Adrenal gland (tissue), 12 donors: ENCODE measurements around the gene GCAT. TPM values are rescaled to one million over a fixed set of nuclear protein-coding genes. Genes with fewer than 3 reads are reported as not detected.

ENCODE experiments used
- DNase-seq, 7 donors: peaks; one replicate each; pipeline ENCODE4 v3.0.0-alpha.2; 2019 to 2020
- H3K27ac ChIP-seq, 5 donors: fragments of 200-600 bp; sonication (generic) in 4 of 5; 1 replicate in 3 of 5; 2 replicates in 2 of 5; pipeline versions ENCODE4 v1.5.1 to v1.8.0; 2016 to 2020; ENCODE audit warnings: mild to moderate bottlenecking in 1 of 5
- H3K27me3 ChIP-seq: fragments of 200-600 bp; 2 replicates; pipeline ENCODE4 v1.8.0; 2021
- H3K36me3 ChIP-seq, 2 donors: fragments of 200-600 bp; replicated peaks in 1 of 2; 1 replicate in 1 of 2; 2 replicates in 1 of 2; pipeline versions ENCODE4 v1.5.1 to v1.8.0; 2018 to 2022
- H3K4me1 ChIP-seq, 2 donors: fragments of 200-600 bp; replicated peaks in 1 of 2; 1 replicate in 1 of 2; 2 replicates in 1 of 2; pipeline versions ENCODE4 v1.5.1 to v1.8.0; 2018 to 2021
- H3K4me3 ChIP-seq, 4 donors: fragments of 200-600 bp; sonication (generic) in 3 of 4; one replicate each; pipeline ENCODE4 v1.5.1; 2016 to 2018
- H3K9me3 ChIP-seq, 3 donors: fragments of 200-600 bp; sonication (generic) in 1 of 3; replicated peaks in 1 of 3; 1 replicate in 2 of 3; 2 replicates in 1 of 3; pipeline versions ENCODE4 v1.5.1 to v1.8.0; 2016 to 2021
- POLR2A ChIP-seq, 2 donors: fragments of 450-650 bp; IDR thresholded peaks; one replicate each; pipeline ENCODE4 v1.6.1; 2017; ENCODE audit warnings: antibody characterized with exemption in 2 of 2, mild to moderate bottlenecking in 2 of 2, moderate library complexity in 1 of 2
- WGBS, 4 donors: extraction: QIAGEN DNeasy Blood & Tissue Kit in 2 of 4; methylation state at CpG; one replicate each; pipeline versions ENCODE4 v1.1.5 to v1.1.7; 2013 to 2017; 5-methylcytosine and 5-hydroxymethylcytosine counted together
- intact Hi-C, 2 donors: fragments of 100-400 bp; cut with DNase I; formaldehyde crosslinking; loops; one replicate each; pipeline versions ENCODE4 v1.14.1 to v1.15.0; 2022 to 2023
- polyA plus RNA-seq, 3 donors: library from polyadenylated mRNA; stranded (reverse); fragments of 200-250 nt in 2 of 3; fragments of 350-450 nt in 1 of 3; fragmentation: Illumina TruSeq in 1 of 3; extraction: RNeasy Lipid Tissue Mini Kit (QIAGEN cat#74804) in 1 of 3; gene quantifications; one replicate each; pipeline ENCODE4 v1.2.3, GENCODE V29; 2013 to 2014
- total RNA-seq, 9 donors: library from RNA; depleted of rRNA in 4 of 9; stranded (reverse); fragments of >200 nt in 4 of 9; fragments of 120-200 nt in 1 of 9; fragmentation: NEBNext Ultra II Directional in 1 of 9; extraction: Animal tissue kit (Norgen Biotek cat#: 25700) in 1 of 9; gene quantifications; one replicate each; pipeline versions ENCODE4 v1.1.0 to v1.2.4, GENCODE V29; 2013 to 2023
- TF ChIP-seq, protein P1 (sequence below), 6 experiments: fragments of 450-650 bp in 4 of 6; fragments of 200-600 bp in 2 of 6; sonication (generic) in 1 of 6; IDR thresholded peaks; 1 replicate in 5 of 6; 2 replicates in 1 of 6; pipeline versions ENCODE4 v1.5.1 to v1.8.0; 2016 to 2021; ENCODE audit warnings: antibody characterized with exemption in 6 of 6, mild to moderate bottlenecking in 2 of 6, moderate library complexity in 1 of 6
- donor health status: healthy with polysubstance abuse.
- donor health status: Bipolar disorder and iron deficiency.
- donor health status: DM: yes; HTN: yes; CAD: no.
- donor health status: DM: no; HTN: no; CAD: no.
- donor health status: DM: no; HTN: no; CAD: no.
- donor health status: DM: yes; HTN: yes; CAD: no.

The GCAT gene
- total and polyA plus RNA-seq, 12 donors: 18.2 to 87.9 (median 33.3) TPM

DNA sequence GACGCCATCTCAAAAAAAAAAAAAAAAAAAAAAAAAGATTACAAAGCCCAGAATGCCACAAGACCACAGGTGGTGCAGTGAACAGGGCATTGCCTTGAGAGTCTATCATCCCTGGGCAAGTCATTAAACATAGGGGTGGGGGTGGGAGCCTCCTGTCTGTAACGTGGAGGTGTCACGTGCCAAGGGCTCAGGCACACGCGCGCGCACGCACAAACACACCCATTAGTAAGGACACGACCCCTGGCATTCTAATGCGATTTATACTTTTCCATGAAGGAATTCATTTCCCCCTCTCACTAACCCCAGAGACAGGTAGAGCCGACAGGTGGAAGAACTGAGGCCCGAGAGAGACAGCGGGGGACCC is 5.8 kb upstream of the GCAT start:
- DNase-seq: peak in 1 of 7 donors; percentile 39
- Histone ChIP-seq H3K4me1 (peaks cover 22 to 34% of the 10 kb centered on the region in 2 donors), H3K4me3 (peak overlapping the region in 3 of 4 donors; percentile 54 to 74 (median 62)), H3K36me3 (no peaks in the 10 kb centered on the region), H3K27ac (no peak overlapping the region), H3K27me3 (no peaks in the 10 kb centered on the region), H3K9me3 (no peaks in the 10 kb centered on the region)
- intact Hi-C loops: no loop called here
- no peak for TF ChIP-seq POLR2A (IDR thresholded peaks at IDR 0.05)
- TF ChIP-seq, protein P1, sequence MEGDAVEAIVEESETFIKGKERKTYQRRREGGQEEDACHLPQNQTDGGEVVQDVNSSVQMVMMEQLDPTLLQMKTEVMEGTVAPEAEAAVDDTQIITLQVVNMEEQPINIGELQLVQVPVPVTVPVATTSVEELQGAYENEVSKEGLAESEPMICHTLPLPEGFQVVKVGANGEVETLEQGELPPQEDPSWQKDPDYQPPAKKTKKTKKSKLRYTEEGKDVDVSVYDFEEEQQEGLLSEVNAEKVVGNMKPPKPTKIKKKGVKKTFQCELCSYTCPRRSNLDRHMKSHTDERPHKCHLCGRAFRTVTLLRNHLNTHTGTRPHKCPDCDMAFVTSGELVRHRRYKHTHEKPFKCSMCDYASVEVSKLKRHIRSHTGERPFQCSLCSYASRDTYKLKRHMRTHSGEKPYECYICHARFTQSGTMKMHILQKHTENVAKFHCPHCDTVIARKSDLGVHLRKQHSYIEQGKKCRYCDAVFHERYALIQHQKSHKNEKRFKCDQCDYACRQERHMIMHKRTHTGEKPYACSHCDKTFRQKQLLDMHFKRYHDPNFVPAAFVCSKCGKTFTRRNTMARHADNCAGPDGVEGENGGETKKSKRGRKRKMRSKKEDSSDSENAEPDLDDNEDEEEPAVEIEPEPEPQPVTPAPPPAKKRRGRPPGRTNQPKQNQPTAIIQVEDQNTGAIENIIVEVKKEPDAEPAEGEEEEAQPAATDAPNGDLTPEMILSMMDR (IDR thresholded peaks at IDR 0.05): no peak
- 2 to 4% (median 4%) methylated on average over 12 to 13 of the region's 13 CpGs for WGBS, 4 donors

GRCh38 chr22:37802310-37803194 is 5.2 kb upstream of the GCAT start:
- Histone ChIP-seq H3K4me3 (peak overlapping the region; percentile 54 to 74 (median 60)), H3K9me3 (no peaks in the 10 kb centered on the region), H3K4me1 (peaks cover 27 to 39% of the 10 kb centered on the region in 2 donors), H3K27ac (peak overlapping the region in 2 of 5 donors; percentile 42 to 56), H3K36me3 (no peaks in the 10 kb centered on the region), H3K27me3 (no peaks in the 10 kb centered on the region)
- TF ChIP-seq POLR2A (IDR thresholded peaks at IDR 0.05): peak in 1 of 2 donors; percentile 23
- TF ChIP-seq, protein P1 (IDR thresholded peaks at IDR 0.05): no peak
- 2 to 5% (median 3%) methylated on average over 37 to 63 of the region's 63 CpGs for WGBS, 4 donors
- DNase-seq: peak in 6 of 7 donors; percentile 54 to 73 (median 66)
- intact Hi-C loops: no loop called here

DNA sequence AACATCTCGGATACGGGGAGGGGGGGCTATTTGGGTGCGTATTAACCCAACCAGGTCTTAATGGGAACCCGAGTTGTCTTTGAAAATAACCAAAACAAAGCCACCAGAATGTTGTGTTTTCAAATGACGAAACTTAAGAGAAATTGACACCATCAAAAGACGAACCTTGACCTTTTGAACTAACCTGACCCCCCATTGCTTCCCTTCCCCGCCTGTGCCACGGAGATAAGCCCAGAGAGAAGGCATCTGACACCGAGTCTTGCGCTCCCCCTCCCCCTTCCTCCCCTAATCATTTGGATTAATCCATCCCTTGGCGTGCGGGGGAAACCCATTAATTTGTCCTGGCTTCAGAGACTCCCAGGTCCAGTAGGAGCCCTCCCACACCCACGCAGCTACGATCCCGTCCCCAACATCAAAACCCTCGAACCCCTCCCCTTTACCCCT is 4.5 kb upstream of the GCAT start:
- 25 to 32% (median 29%) methylated on average over 16 of the region's 16 CpGs for WGBS, 4 donors
- DNase-seq: peak in 1 of 7 donors; percentile 32
- Histone ChIP-seq H3K4me3 (peak overlapping the region in 1 of 4 donors; percentile 74), H3K9me3 (no peaks in the 10 kb centered on the region), H3K4me1 (peaks cover 29 to 42% of the 10 kb centered on the region in 2 donors), H3K27ac (no peak overlapping the region), H3K27me3 (no peaks in the 10 kb centered on the region), H3K36me3 (no peaks in the 10 kb centered on the region)
- TF ChIP-seq, protein P1 (IDR thresholded peaks at IDR 0.05): no peak
- intact Hi-C loops: no loop called here

- 54 to 69% (median 65%) methylated on average over 17 to 34 of the region's 34 CpGs for WGBS, 4 donors
- peaks cover 34 to 48% of the 10 kb centered on the region in 2 donors for H3K4me1 ChIP-seq
Measured at GRCh38 chr22:37803639-37804351, 3.9 kb upstream of the GCAT start.

More at GRCh38 chr22:37803639-37804351, 3.9 kb upstream of the GCAT start:
- DNase-seq: peak in 1 of 7 donors; percentile 48
- H3K27ac ChIP-seq: no peak overlapping the region
- TF ChIP-seq POLR2A (IDR thresholded peaks at IDR 0.05): no peak
- TF ChIP-seq, protein P1 (IDR thresholded peaks at IDR 0.05): no peak
- no peak overlapping the region for H3K4me3 ChIP-seq
- H3K36me3 ChIP-seq: no peaks in the 10 kb centered on the region
- H3K9me3 ChIP-seq: no peaks in the 10 kb centered on the region
- H3K27me3 ChIP-seq: no peaks in the 10 kb centered on the region
- intact Hi-C loops: no loop called here
